ENCODE results near the gene KCNMA1. TPM values are rescaled to one million over a fixed set of nuclear protein-coding genes. Genes with fewer than 3 reads are reported as not detected.

The KCNMA1 gene
- total and polyA plus RNA-seq, 9 of the 15 experiments (the other 6 are each of a cell fraction or from before 2014, with no cell fraction given) = 0.01 to 0.95 (median 0.15) TPM; not detected in 4

DNA sequence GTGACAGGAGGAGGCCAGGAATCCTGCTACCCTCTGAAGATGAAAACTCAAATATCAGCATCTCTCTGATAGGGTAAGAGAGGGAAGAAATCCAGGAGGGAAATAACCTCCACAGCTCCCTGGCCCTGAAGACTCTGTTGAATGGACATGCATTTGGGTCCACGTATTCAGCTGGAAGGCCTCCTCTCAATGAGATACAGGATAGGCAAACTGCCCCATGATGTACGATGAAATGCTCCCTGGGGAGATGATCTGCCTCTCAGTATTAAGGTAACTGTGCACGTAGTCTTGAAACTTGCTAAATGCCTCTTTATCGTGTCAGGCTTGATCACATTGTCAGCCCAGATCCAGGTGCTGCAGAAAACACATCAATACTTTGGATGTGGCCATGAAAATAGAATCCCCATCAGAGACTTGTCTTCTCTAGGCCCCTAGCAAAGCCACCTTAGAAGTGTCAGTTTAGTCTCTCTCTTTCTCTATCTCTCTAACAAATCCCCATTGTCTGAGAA, 384.0 kb downstream of the KCNMA1 start:
- BruUV-seq (replicated peaks) = no TSS peak
- no peaks in the 10 kb centered on the region for H3K9me3 ChIP-seq (replicated peaks; ENCODE audit: control insufficient read depth, insufficient read depth, low read depth, low read length)
- no peaks in the 10 kb centered on the region for H3K27me3 ChIP-seq (ENCODE audit: control insufficient read depth in 2 of 2, insufficient read depth in 2 of 2, low read length in 2 of 2)
- WGBS (ENCODE audit: insufficient coverage, low coverage, missing lambda C conversion rate) = under 1% methylated on average over 4 of the region's 4 CpGs
- ATAC-seq (no peak), FAIRE-seq (no peak), DNase-seq (ENCODE audit: extremely low read depth in 1 of 4, low spot score in 3 of 4) (no peak)
- no peaks in the 10 kb centered on the region for H3K36me3 ChIP-seq (ENCODE audit: control insufficient read depth, insufficient read depth, low read length)
- no peak overlapping the region for H3K4me3 ChIP-seq
- intact Hi-C loops (cut with micrococcal nuclease) = loop anchor here (5.0 kb wide), 1 partner anchor 389 kb away; no protein-coding TSS in a partner anchor
- no peak for TF ChIP-seq POU5F1 (IDR thresholded peaks at IDR 0.05; ENCODE audit: borderline replicate concordance, low read depth, low read length, partially characterized antibody)
- no peak for TF ChIP-seq ASH1L (IDR thresholded peaks at IDR 0.05; ENCODE audit: borderline replicate concordance, low read depth, partially characterized antibody)
- in situ Hi-C loops (cut with MboI) = no loop called here
- POLR2A ChIA-PET = no interaction called here
- H3K9me1 ChIP-seq (ENCODE audit: control insufficient read depth, insufficient read depth, low read length) = no peaks in the 10 kb centered on the region
- H3K79me2 ChIP-seq (ENCODE audit: control insufficient read depth, insufficient read depth, low read length) = no peaks in the 10 kb centered on the region
- no peaks in the 10 kb centered on the region for H4K20me1 ChIP-seq (replicated peaks; ENCODE audit: control insufficient read depth, insufficient read depth, low read length)
- H2AFZ ChIP-seq (ENCODE audit: low read depth, low read length) = no peak overlapping the region
- no peak overlapping the region for H3K27ac ChIP-seq (ENCODE audit: extremely low read depth, low read depth, low read length)
- H3K4me2 ChIP-seq (ENCODE audit: insufficient read depth, low read length) = no peak overlapping the region
- H3K9ac ChIP-seq (ENCODE audit: insufficient read depth in 1 of 2, low read depth in 2 of 2, low read length in 2 of 2) = no peak overlapping the region
- CTCF ChIA-PET (ENCODE audit: low intra/inter-chr PET ratio) = no interaction called here
- H3K4me1 ChIP-seq (replicated peaks in 1 of 2; ENCODE audit: control insufficient read depth in 2 of 2, insufficient read depth in 2 of 2, low read length in 2 of 2) = no peaks in the 10 kb centered on the region

- H3K4me1 ChIP-seq (replicated peaks in 1 of 2; ENCODE audit: control insufficient read depth in 2 of 2, insufficient read depth in 2 of 2, low read length in 2 of 2) = no peaks in the 10 kb centered on the region
- H3K9me3 ChIP-seq (replicated peaks; ENCODE audit: control insufficient read depth, insufficient read depth, low read depth, low read length) = no peaks in the 10 kb centered on the region
- H3K9ac ChIP-seq (ENCODE audit: insufficient read depth in 1 of 2, low read depth in 2 of 2, low read length in 2 of 2) = no peak overlapping the region
- WGBS (ENCODE audit: insufficient coverage, low coverage, missing lambda C conversion rate) = 0% methylated on average over 1 of the region's 1 CpG
- ATAC-seq (no peak), DNase-seq (ENCODE audit: extremely low read depth in 1 of 4, low spot score in 3 of 4) (no peak), FAIRE-seq (no peak)
- no peaks in the 10 kb centered on the region for H3K9me1 ChIP-seq (ENCODE audit: control insufficient read depth, insufficient read depth, low read length)
- intact Hi-C loops (cut with micrococcal nuclease) (loop anchor here (5.0 kb wide), 1 partner anchor 389 kb away; no protein-coding TSS in a partner anchor), in situ Hi-C loops (cut with MboI) (no loop called here)
- BruUV-seq (replicated peaks) = no TSS peak
- H4K20me1 ChIP-seq (replicated peaks; ENCODE audit: control insufficient read depth, insufficient read depth, low read length) = no peaks in the 10 kb centered on the region
- H3K27me3 ChIP-seq (ENCODE audit: control insufficient read depth in 2 of 2, insufficient read depth in 2 of 2, low read length in 2 of 2) = no peaks in the 10 kb centered on the region
- no peak overlapping the region for H3K4me3 ChIP-seq
- H2AFZ ChIP-seq (ENCODE audit: low read depth, low read length) = no peak overlapping the region
- H3K79me2 ChIP-seq (ENCODE audit: control insufficient read depth, insufficient read depth, low read length) = no peaks in the 10 kb centered on the region
- H3K4me2 ChIP-seq (ENCODE audit: insufficient read depth, low read length) = no peak overlapping the region
- no peak overlapping the region for H3K27ac ChIP-seq (ENCODE audit: extremely low read depth, low read depth, low read length)
- ChIA-PET POLR2A (interaction anchor here (0.6 kb wide), 1 partner anchor 109 kb away, joined by 4 read pairs; no protein-coding TSS in a partner anchor), CTCF (ENCODE audit: low intra/inter-chr PET ratio) (no interaction called here)
- no peaks in the 10 kb centered on the region for H3K36me3 ChIP-seq (ENCODE audit: control insufficient read depth, insufficient read depth, low read length)
- no peak for TF ChIP-seq ZNF197 (CRISPR knock-in tag; IDR thresholded peaks at IDR 0.05; ENCODE audit: low read depth)
- no peak for TF ChIP-seq ZC3H4 (CRISPR knock-in tag; IDR thresholded peaks at IDR 0.05; ENCODE audit: borderline replicate concordance)
- TF ChIP-seq MLLT1 (IDR thresholded peaks at IDR 0.05) = no peak
- TF ChIP-seq ZNF586 (CRISPR knock-in tag; conservative IDR thresholded peaks at IDR 0.05) = no peak
- no peak for TF ChIP-seq XRCC5 (IDR thresholded peaks at IDR 0.05; ENCODE audit: low read depth, low read length)
- TF ChIP-seq CC2D1A (IDR thresholded peaks at IDR 0.05) = no peak
- TF ChIP-seq PTTG1 (tag; IDR thresholded peaks at IDR 0.05; ENCODE audit: low read depth) = no peak
- no peak for TF ChIP-seq CAMTA2 (CRISPR knock-in tag; conservative IDR thresholded peaks at IDR 0.05)
- no peak for TF ChIP-seq ZNF511 (CRISPR knock-in tag; IDR thresholded peaks at IDR 0.05)
- no peak for TF ChIP-seq RB1 (IDR thresholded peaks at IDR 0.05; ENCODE audit: low read depth)
- no peak for TF ChIP-seq TFAP4 (CRISPR knock-in tag; IDR thresholded peaks at IDR 0.05; ENCODE audit: borderline replicate concordance)
- no peak for TF ChIP-seq ZNF436 (CRISPR knock-in tag; IDR thresholded peaks at IDR 0.05)
These were observed 384.5 kb downstream of the KCNMA1 start for GRCh38 chr10:77253147-77253545.
